ENCODE data around the gene NGF.
A peak's percentile ranks its signal among the peaks of the same experiment; 100 is the strongest.

The NGF gene

GRCh38 chr1:115319706-115320105 is 18.3 kb downstream of the NGF start:
- no peak for TF ChIP-seq CTCF (IDR thresholded peaks at IDR 0.05; ENCODE audit: control insufficient read depth, extremely low read depth, insufficient read depth)
- H3K4me3 ChIP-seq (ENCODE audit: low read depth, low read length): no peak overlapping the region
- DNase-seq (ENCODE audit: low read depth): no peak

- TF ChIP-seq CTCF (IDR thresholded peaks at IDR 0.05; ENCODE audit: control insufficient read depth, extremely low read depth, insufficient read depth): no peak
- DNase-seq (ENCODE audit: low read depth): peak; percentile 96
These were observed 20.7 kb downstream of the NGF start for GRCh38 chr1:115317101-115318012.

DNA sequence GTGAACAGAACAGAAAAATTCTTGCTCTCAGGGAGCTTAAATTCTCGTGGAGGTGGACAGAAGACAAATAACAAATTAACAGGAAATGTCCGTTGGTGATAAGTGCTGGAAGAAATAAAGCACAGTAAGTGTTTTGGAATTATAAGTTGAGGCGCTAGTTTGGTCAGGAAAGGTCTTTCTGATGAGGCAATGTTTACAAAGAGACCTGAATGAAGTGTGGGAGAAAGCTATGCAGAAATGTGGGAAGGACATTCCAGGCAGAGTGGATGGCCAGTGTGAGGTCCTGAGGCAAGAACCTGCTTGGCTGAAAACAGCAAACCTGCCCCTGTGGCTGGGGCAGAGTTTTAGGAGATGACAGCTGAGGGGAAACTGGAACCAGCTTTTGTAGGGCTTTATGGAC is 23.3 kb downstream of the NGF start:
- H3K4me3 ChIP-seq (ENCODE audit: low read depth, low read length): no peak overlapping the region
- DNase-seq (ENCODE audit: low read depth): no peak
- TF ChIP-seq CTCF (IDR thresholded peaks at IDR 0.05; ENCODE audit: control insufficient read depth, extremely low read depth, insufficient read depth): no peak

More at GRCh38 chr1:115317101-115318012, 20.7 kb downstream of the NGF start:
- H3K4me3 ChIP-seq (ENCODE audit: low read depth, low read length): no peak overlapping the region

DNA sequence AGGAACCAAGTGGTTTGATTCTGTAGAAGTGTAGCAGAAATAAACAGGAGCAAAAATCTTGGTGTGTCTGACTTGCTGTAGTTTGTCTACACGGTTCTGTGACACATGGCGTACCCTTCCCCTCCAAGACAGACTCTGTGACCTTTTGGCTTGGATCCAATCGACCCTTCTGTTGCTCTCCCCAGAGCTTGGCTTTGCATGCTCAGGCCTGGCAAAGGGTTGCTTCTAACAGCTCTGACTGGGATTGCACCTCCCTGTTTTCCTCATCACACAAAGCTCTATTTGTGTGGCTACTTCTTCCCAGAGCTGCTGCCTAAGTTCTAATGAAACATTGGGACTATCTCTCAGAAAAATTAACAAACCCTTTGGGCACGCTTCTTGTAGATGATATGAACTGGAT is 24.0 kb downstream of the NGF start:
- no peak for DNase-seq (ENCODE audit: low read depth)
- H3K4me3 ChIP-seq (ENCODE audit: low read depth, low read length): no peak overlapping the region
- no peak for TF ChIP-seq CTCF (IDR thresholded peaks at IDR 0.05; ENCODE audit: control insufficient read depth, extremely low read depth, insufficient read depth)

DNA sequence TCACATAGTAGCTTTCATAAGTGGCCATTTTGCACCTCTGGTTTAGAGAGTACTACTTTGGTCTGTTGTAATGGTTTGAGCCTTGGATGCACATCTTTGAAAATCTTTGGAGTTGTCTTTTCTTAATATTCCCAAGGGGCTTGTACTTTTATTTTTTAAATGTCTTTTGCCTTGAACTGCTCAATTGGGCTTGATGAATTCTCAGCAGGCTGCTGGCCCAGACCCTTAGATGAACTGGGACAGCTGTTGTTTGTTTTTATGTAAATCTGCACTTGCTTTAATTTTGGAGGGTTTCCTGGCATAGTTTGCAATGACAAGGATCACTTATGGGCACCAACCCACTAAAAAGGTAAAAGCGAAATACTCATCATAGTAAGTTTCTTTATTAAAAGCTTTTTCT is 24.9 kb downstream of the NGF start:
- TF ChIP-seq CTCF (IDR thresholded peaks at IDR 0.05; ENCODE audit: control insufficient read depth, extremely low read depth, insufficient read depth): no peak
- H3K4me3 ChIP-seq (ENCODE audit: low read depth, low read length): no peak overlapping the region

GRCh38 chr1:115312742-115313141 is 25.3 kb downstream of the NGF start:
- no peak overlapping the region for H3K4me3 ChIP-seq (ENCODE audit: low read depth, low read length)
- no peak for TF ChIP-seq CTCF (IDR thresholded peaks at IDR 0.05; ENCODE audit: control insufficient read depth, extremely low read depth, insufficient read depth)
- no peak for DNase-seq (ENCODE audit: low read depth)

More for the DNA sequence above, 24.9 kb downstream of the NGF start:
- DNase-seq (ENCODE audit: low read depth): no peak
